ENCODE data around the gene GAS6.

DNA sequence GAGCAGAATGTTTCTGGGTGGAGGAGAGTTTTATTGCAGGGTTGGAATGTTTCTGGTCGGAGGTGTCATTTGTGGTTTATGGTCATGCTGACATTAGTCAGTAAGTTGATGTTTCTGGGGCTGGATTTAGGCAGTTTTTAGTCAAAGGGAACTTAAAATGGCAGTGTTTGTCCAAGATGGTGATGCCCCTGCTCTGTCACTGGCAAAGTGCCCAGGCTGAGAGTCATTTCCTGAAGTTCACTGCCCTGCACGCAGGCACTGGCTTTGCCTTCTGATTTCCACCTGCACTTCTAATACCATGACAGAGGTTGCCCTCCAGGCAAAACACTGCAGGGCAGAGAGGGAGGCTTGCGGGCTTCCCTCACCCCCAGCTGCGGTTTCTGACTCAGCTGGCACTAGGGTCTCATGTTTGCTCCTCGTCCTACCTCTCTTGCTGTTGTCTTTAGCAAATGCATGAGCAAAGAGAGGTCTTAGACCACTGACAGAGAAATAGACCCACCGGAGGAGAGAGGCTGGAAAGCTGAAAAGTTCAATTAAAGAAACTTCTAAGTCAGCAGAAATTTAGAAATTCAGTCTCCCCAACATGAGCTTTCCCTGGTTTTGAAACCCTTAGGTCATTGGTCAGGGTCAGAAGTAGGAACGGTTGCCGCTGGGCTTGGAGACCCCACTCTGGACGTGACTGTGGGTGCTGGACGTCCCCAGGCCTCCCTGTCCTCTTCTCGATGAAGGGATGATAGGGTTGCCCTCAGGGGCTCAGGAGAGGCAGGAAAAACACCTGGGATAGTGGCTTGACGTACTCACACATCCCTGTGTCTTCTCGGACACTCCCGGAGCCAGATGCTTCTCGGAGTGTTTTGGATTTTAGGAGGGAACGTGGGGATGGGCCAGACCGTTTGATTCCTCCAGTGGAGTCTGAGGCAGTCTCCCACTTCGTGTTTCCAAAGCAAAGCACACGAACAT lies 78.5 kb downstream of the GAS6 start:
- TF ChIP-seq POLR2A (IDR thresholded peaks at IDR 0.05) (no peak), CTCF (IDR thresholded peaks at IDR 0.05) (no peak), POLR2AphosphoS5 (IDR thresholded peaks at IDR 0.05) (no peak), EP300 (IDR thresholded peaks at IDR 0.05; ENCODE audit: low read depth) (no peak)

Measured in transverse colon (tissue), 4 donors.